HCT116 (cell line): ENCODE results near the gene FGFRL1. TPM values are rescaled to one million over a fixed set of nuclear protein-coding genes. Genes with fewer than 3 reads are reported as not detected.
A peak's percentile ranks its signal among the peaks of the same experiment; 100 is the strongest.

Experiments
- ATAC-seq: fragments of 200-7000 bp; cut with Tn5 transposase; 2 replicates; pipeline ENCODE4 v1.9.1; 2020; ENCODE audit warnings: mild to moderate bottlenecking, moderate library complexity
- BruUV-seq: library from RNA; stranded (reverse); fragments of 400-500 nt; replicated peaks from 2 replicates; lab custom pipeline; 2021; lab: Mats Ljungman, UMichigan
- CTCF ChIA-PET: fragments of 300-600 bp; sonication (Branson Sonifier 250); formaldehyde crosslinking; loops from one replicate; lab custom pipeline; 2021; ENCODE audit warnings: antibody characterized with exemption; lab: Charles Lee
- POLR2A ChIA-PET: fragments of 300-600, 350-600 bp; sonication (Branson Sonifier 250); formaldehyde crosslinking; loops from one replicate; lab custom pipeline; 2021; ENCODE audit warnings: antibody characterized with exemption; lab: Charles Lee
- RAD21 ChIA-PET, 2 experiments: fragments of 300-600 bp; sonication (Branson Sonifier 250); formaldehyde crosslinking; loops; one replicate each; lab custom pipeline; 2023; ENCODE audit warnings: low total read pairs in 2 of 2; ENCODE audit not compliant: uncharacterized antibody in 2 of 2, unreplicated experiment in 2 of 2, low non-redundant PET in 1 of 2; lab: Charles Lee
- DNase-seq: peaks from one replicate; pipeline ENCODE4 v3.0.0-alpha.2; 2010; ENCODE audit warnings: low read depth, low spot score
- H2AFZ ChIP-seq: fragments of 200-600 bp; shearing (Covaris generic), sonication (generic); 2 replicates; pipeline ENCODE4 v1.6.1; 2017; ENCODE audit warnings: low read depth, mixed run types, mixed read lengths, antibody characterized with exemption, low read length; ENCODE audit not compliant: poor library complexity, severe bottlenecking
- H3K27ac ChIP-seq: 2 replicates; pipeline ENCODE4 v1.5.1; 2012; ENCODE audit warnings: low read depth, low read length
- H3K27me3 ChIP-seq: fragments of 200-600 bp; sonication (generic); 2 replicates; pipeline ENCODE4 v1.6.1; 2016; ENCODE audit warnings: mixed run types, low read length, mixed read lengths; ENCODE audit not compliant: insufficient read depth
- H3K36me3 ChIP-seq, 2 experiments: fragments of 200-500 bp in 1 of 2; fragments of 200-600 bp in 1 of 2; sonication (Bioruptor generic) in 1 of 2; sonication (generic) in 1 of 2; 2 replicates each; pipeline versions ENCODE4 v1.5.1 to v1.6.1; 2014 to 2016; ENCODE audit warnings: low read length in 2 of 2, inconsistent platforms in 1 of 2, mixed read lengths in 1 of 2, mixed run types in 1 of 2; ENCODE audit not compliant: insufficient read depth in 2 of 2, control insufficient read depth in 1 of 2
- H3K4me1 ChIP-seq, 2 experiments: fragments of 200-600 bp in 1 of 2; sonication (generic) in 1 of 2; 2 replicates each; pipeline versions ENCODE4 v1.5.1 to v1.6.1; 2012 to 2017; ENCODE audit warnings: low read length in 2 of 2, inconsistent platforms in 1 of 2, mild to moderate bottlenecking in 1 of 2, mixed read lengths in 1 of 2, mixed run types in 1 of 2, moderate library complexity in 1 of 2; ENCODE audit not compliant: insufficient read depth in 2 of 2, control insufficient read depth in 1 of 2
- H3K4me2 ChIP-seq: fragments of 200-600 bp; sonication (generic); 2 replicates; pipeline ENCODE4 v1.6.1; 2017; ENCODE audit warnings: mixed run types, low read length, mixed read lengths
- H3K4me3 ChIP-seq, 2 experiments: fragments of 200-600 bp in 1 of 2; sonication (generic) in 1 of 2; replicated peaks in 1 of 2; 2 replicates each; pipeline ENCODE4 v1.5.1; 2011 to 2016; ENCODE audit warnings: low read length in 2 of 2, control low read depth in 1 of 2, low read depth in 1 of 2, mild to moderate bottlenecking in 1 of 2, mixed read lengths in 1 of 2, mixed run types in 1 of 2
- H3K79me2 ChIP-seq: fragments of 200-600 bp; sonication (generic); 2 replicates; pipeline ENCODE4 v1.6.1; 2017; ENCODE audit warnings: mild to moderate bottlenecking, mixed run types, low read length, moderate library complexity, mixed read lengths; ENCODE audit not compliant: insufficient read depth
- H3K9ac ChIP-seq: fragments of 200-600 bp; sonication (generic); 2 replicates; pipeline ENCODE4 v1.6.1; 2016; ENCODE audit warnings: low read length, mixed read lengths
- H3K9me2 ChIP-seq: fragments of 200-600 bp; sonication (generic), shearing (Covaris generic); 2 replicates; pipeline ENCODE4 v1.6.1; 2017; ENCODE audit warnings: mixed run types, mild to moderate bottlenecking, moderate library complexity; ENCODE audit not compliant: insufficient read depth
- H3K9me3 ChIP-seq, 2 experiments: fragments of 200-500 bp in 1 of 2; fragments of 200-600 bp in 1 of 2; sonication (Bioruptor generic) in 1 of 2; sonication (generic) in 1 of 2; 2 replicates each; pipeline ENCODE4 v1.6.1; 2014 to 2017; ENCODE audit warnings: low read length in 2 of 2, mixed read lengths in 2 of 2, inconsistent platforms in 1 of 2, low read depth in 1 of 2, mild to moderate bottlenecking in 1 of 2, mixed run types in 1 of 2, moderate library complexity in 1 of 2; ENCODE audit not compliant: control insufficient read depth in 1 of 2, insufficient read depth in 1 of 2
- H4K20me1 ChIP-seq: fragments of 200-600 bp; sonication (generic), shearing (Covaris generic); 2 replicates; pipeline ENCODE4 v1.6.1; 2017; ENCODE audit warnings: mixed run types, mild to moderate bottlenecking, moderate library complexity; ENCODE audit not compliant: insufficient read depth
- EGR1 ChIP-seq: IDR thresholded peaks from 2 replicates; pipeline ENCODE4 v1.6.1; 2012; ENCODE audit warnings: low read depth
- EZH2 ChIP-seq: fragments of 200-600 bp; sonication (generic); IDR thresholded peaks from 2 replicates; pipeline ENCODE4 v1.6.1; 2017; ENCODE audit warnings: antibody characterized with exemption, mixed run types
- EZH2phosphoT487 ChIP-seq: fragments of 200-600 bp; IDR thresholded peaks from 2 replicates; pipeline ENCODE4 v1.6.1; 2018; ENCODE audit warnings: antibody characterized with exemption, borderline replicate concordance
- POLR2AphosphoS5 ChIP-seq: IDR thresholded peaks from 2 replicates; pipeline ENCODE4 v1.6.1; 2011; ENCODE audit warnings: mild to moderate bottlenecking, low read depth, low read length, moderate library complexity
- SRF ChIP-seq: IDR thresholded peaks from 2 replicates; pipeline ENCODE4 v1.6.1; 2012; ENCODE audit warnings: low read depth
- YY1 ChIP-seq: IDR thresholded peaks from 2 replicates; pipeline ENCODE4 v1.6.1; 2011; ENCODE audit warnings: low read length, low read depth, moderate library complexity, mild to moderate bottlenecking; ENCODE audit not compliant: insufficient replicate concordance; ENCODE audit errors: extremely low read depth
- ZBTB33 ChIP-seq: IDR thresholded peaks from 2 replicates; pipeline ENCODE4 v1.6.1; 2011; ENCODE audit warnings: mild to moderate bottlenecking, low read length, moderate library complexity; ENCODE audit not compliant: insufficient replicate concordance; ENCODE audit errors: extremely low read depth
- intact Hi-C: fragments of 100-400 bp; cut with micrococcal nuclease; formaldehyde crosslinking; loops from 2 replicates; pipeline ENCODE4 v1.10.0; 2022
- total RNA-seq: library from RNA; stranded (reverse); gene quantifications from one replicate; pipeline ENCODE4 v1.2.1, GENCODE V29; 2021; ENCODE audit not compliant: unreplicated experiment
- TF ChIP-seq, protein P1 (sequence below): IDR thresholded peaks from 2 replicates; pipeline ENCODE4 v1.6.1; 2012
- TF ChIP-seq, protein P2 (sequence below): IDR thresholded peaks from 2 replicates; pipeline ENCODE4 v1.6.1; 2012; ENCODE audit warnings: low read depth
- TF ChIP-seq, protein P3 (sequence below): IDR thresholded peaks from 2 replicates; pipeline ENCODE4 v1.6.1; 2012
- TF ChIP-seq, protein P4 (sequence below), 3 experiments: fragments of 200-600 bp in 1 of 3; sonication (generic) in 1 of 3; IDR thresholded peaks in 2 of 3; conservative IDR thresholded peaks in 1 of 3; 2 replicates each; pipeline ENCODE4 v1.5.1; 2012 to 2017; ENCODE audit warnings: low read depth in 2 of 3, low read length in 2 of 3, antibody characterized with exemption in 1 of 3, borderline replicate concordance in 1 of 3, control low read depth in 1 of 3, mild to moderate bottlenecking in 1 of 3, mixed read lengths in 1 of 3, mixed run types in 1 of 3, moderate library complexity in 1 of 3; ENCODE audit not compliant: insufficient read depth in 1 of 3

The FGFRL1 gene
- total RNA-seq, 1 experiment from 2014 or later = 91.1 TPM

DNA sequence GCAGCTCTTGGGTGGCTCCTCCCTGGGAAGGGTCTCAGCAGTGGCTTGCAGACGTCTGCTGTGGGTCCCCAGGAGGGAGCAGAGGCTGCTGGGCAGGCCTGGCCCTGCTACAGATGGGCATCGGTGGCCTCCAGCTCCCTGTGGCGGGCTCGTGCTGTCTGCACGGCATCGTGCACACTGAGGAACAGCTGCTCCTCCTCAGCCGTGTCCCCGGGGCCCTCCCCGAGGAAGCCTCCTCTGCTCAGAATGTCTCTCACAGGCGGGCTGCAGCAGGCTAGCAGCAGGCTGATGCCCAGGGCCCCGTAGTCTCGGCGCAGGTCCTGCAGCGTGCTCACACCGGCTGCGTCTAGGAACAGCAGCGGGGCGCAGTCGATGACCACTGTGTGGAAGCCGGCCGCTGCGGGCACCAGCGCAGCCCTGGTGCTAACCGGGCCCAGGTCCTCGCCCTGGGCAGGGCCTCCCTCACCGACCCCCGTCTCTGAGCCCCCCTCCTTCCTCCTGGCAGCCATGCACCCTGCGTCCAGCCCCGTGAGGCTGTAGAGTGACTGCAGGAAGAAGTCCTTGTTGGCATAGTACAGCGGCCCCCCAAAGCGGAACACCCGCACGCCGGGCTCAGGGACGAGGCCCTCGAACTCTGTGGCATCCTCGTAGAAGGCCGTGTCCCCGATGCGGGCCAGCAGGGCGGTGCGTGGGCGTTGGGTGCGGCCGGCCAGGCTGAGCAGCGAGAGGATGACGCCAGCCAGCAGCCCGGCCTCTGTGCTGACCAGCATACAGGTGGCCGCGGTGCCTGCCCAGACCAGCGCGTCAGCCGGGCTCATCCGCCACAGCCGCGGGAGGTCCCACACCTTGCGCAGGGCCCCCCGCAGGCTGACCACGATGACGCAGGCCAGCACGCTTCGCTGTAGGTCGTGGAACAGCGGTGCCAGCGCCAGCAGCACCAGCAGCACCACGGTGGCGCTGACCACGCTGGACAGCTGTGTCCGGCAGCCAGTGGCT, 22.4 kb upstream of the FGFRL1 start:
- Histone ChIP-seq H3K36me3 (no peaks in the 10 kb centered on the region), H3K27ac (peak overlapping the region; percentile 12; the same call in 1 of the 2 replicates), H3K4me3 (no peak overlapping the region), H3K27me3 (no peaks in the 10 kb centered on the region), H4K20me1 (no peaks in the 10 kb centered on the region), H3K79me2 (no peaks in the 10 kb centered on the region), H3K4me2 (peak overlapping the region; percentile 96; the same call in 1 of the 2 replicates), H3K9ac (no peak overlapping the region), H3K9me2 (no peaks in the 10 kb centered on the region), H3K9me3 (no peaks in the 10 kb centered on the region), H2AFZ (no peak overlapping the region), H3K4me1 (peaks cover 23 to 59% of the 10 kb centered on the region in 2 experiments)
- intact Hi-C loops = loop anchor here (10.0 kb wide), 2 partner anchors 224 to 384 kb away; no protein-coding TSS in a partner anchor
- DNase-seq (no peak), ATAC-seq (no peak)
- TF ChIP-seq SRF (no peak), EGR1 (no peak), EZH2phosphoT487 (no peak), YY1 (no peak), ZBTB33 (no peak), POLR2AphosphoS5 (no peak), EZH2 (no peak)
- TF ChIP-seq, protein P1, sequence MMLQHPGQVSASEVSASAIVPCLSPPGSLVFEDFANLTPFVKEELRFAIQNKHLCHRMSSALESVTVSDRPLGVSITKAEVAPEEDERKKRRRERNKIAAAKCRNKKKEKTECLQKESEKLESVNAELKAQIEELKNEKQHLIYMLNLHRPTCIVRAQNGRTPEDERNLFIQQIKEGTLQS = no peak
- TF ChIP-seq, protein P2, sequence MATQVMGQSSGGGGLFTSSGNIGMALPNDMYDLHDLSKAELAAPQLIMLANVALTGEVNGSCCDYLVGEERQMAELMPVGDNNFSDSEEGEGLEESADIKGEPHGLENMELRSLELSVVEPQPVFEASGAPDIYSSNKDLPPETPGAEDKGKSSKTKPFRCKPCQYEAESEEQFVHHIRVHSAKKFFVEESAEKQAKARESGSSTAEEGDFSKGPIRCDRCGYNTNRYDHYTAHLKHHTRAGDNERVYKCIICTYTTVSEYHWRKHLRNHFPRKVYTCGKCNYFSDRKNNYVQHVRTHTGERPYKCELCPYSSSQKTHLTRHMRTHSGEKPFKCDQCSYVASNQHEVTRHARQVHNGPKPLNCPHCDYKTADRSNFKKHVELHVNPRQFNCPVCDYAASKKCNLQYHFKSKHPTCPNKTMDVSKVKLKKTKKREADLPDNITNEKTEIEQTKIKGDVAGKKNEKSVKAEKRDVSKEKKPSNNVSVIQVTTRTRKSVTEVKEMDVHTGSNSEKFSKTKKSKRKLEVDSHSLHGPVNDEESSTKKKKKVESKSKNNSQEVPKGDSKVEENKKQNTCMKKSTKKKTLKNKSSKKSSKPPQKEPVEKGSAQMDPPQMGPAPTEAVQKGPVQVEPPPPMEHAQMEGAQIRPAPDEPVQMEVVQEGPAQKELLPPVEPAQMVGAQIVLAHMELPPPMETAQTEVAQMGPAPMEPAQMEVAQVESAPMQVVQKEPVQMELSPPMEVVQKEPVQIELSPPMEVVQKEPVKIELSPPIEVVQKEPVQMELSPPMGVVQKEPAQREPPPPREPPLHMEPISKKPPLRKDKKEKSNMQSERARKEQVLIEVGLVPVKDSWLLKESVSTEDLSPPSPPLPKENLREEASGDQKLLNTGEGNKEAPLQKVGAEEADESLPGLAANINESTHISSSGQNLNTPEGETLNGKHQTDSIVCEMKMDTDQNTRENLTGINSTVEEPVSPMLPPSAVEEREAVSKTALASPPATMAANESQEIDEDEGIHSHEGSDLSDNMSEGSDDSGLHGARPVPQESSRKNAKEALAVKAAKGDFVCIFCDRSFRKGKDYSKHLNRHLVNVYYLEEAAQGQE = no peak
- TF ChIP-seq, protein P3, sequence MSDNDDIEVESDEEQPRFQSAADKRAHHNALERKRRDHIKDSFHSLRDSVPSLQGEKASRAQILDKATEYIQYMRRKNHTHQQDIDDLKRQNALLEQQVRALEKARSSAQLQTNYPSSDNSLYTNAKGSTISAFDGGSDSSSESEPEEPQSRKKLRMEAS = no peak
- TF ChIP-seq, protein P4, sequence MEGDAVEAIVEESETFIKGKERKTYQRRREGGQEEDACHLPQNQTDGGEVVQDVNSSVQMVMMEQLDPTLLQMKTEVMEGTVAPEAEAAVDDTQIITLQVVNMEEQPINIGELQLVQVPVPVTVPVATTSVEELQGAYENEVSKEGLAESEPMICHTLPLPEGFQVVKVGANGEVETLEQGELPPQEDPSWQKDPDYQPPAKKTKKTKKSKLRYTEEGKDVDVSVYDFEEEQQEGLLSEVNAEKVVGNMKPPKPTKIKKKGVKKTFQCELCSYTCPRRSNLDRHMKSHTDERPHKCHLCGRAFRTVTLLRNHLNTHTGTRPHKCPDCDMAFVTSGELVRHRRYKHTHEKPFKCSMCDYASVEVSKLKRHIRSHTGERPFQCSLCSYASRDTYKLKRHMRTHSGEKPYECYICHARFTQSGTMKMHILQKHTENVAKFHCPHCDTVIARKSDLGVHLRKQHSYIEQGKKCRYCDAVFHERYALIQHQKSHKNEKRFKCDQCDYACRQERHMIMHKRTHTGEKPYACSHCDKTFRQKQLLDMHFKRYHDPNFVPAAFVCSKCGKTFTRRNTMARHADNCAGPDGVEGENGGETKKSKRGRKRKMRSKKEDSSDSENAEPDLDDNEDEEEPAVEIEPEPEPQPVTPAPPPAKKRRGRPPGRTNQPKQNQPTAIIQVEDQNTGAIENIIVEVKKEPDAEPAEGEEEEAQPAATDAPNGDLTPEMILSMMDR (IDR thresholded peaks at IDR 0.05 in 2 of 3, conservative IDR thresholded peaks at IDR 0.05 in 1 of 3; ENCODE audit: borderline replicate concordance in 1 of 3, insufficient read depth in 1 of 3, low read depth in 2 of 3, low read length in 2 of 3) = no peak
- POLR2A ChIA-PET = no interaction called here
- BruUV-seq = no TSS peak
- RAD21 ChIA-PET = no interaction called here
- CTCF ChIA-PET = no interaction called here
